ENCODE results near the gene PDE4D.

PDE4D gene

DNA sequence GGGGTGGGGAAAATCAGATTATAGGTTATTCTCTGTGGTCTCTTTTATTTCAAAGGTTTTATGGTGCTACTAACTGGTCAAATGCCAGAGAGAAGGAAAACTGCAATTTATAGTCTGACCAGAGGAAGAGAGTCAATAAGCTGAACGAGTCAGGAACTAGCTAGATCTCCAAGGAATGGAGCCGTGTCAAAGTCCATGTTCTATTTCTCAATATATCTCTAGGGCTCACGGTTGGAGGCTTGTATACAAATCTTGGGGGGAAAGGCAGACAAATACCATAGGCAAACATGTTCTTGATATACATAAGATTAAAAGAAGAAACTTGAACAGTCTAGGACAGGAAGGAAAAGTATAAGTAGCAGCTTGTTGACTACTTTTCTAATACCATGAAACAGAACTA lies 627.1 kb downstream of the PDE4D start:
- H3K9me3 ChIP-seq (ENCODE audit: control insufficient read depth, low read length), result no peaks in the 10 kb centered on the region
- H3K4me3 ChIP-seq (ENCODE audit: low read length), result no peak overlapping the region
- H3K9ac ChIP-seq (ENCODE audit: low read length), result no peak overlapping the region
- H3K36me3 ChIP-seq (ENCODE audit: control insufficient read depth, insufficient read depth, low read length), result no peaks in the 10 kb centered on the region
- no peaks in the 10 kb centered on the region for H3K27me3 ChIP-seq (ENCODE audit: control insufficient read depth, insufficient read depth, low read length)
- peaks cover 13% of the 10 kb centered on the region for H3K4me1 ChIP-seq (ENCODE audit: control insufficient read depth, insufficient read depth, low read length)

DNA sequence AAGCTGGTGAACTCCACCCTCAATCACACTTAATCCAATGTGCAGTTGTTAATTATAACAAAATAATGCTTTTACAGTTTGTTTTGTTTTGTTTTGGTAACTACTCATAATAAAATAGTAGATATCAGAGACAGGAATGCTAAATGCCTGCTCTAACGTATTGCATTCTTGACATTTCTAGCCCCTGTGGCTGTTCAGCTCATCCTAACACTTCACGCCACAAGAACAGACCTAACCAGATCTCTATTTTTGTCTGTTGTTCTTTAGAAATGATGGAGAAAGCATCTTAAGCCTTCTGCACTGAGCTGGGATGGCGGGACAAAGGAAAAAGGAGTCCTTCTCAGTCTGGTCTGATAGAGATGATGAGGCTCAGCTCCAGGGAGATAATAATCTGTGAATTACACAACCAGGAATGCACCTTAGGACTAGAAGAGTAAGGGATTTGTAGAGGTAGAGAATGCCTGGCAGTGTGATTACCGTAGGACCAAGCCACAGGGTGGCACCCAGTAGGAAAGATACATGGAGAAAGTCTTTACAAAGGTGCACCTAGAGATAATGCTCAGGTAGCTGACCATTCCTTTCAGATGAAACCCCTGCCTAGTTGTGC lies 628.8 kb downstream of the PDE4D start:
- Histone ChIP-seq H3K27me3 (ENCODE audit: control insufficient read depth, insufficient read depth, low read length) (no peaks in the 10 kb centered on the region), H3K4me1 (ENCODE audit: control insufficient read depth, insufficient read depth, low read length) (peaks cover 13% of the 10 kb centered on the region), H3K36me3 (ENCODE audit: control insufficient read depth, insufficient read depth, low read length) (no peaks in the 10 kb centered on the region), H3K4me3 (ENCODE audit: low read length) (no peak overlapping the region), H3K9me3 (ENCODE audit: control insufficient read depth, low read length) (no peaks in the 10 kb centered on the region), H3K9ac (ENCODE audit: low read length) (no peak overlapping the region)

DNA sequence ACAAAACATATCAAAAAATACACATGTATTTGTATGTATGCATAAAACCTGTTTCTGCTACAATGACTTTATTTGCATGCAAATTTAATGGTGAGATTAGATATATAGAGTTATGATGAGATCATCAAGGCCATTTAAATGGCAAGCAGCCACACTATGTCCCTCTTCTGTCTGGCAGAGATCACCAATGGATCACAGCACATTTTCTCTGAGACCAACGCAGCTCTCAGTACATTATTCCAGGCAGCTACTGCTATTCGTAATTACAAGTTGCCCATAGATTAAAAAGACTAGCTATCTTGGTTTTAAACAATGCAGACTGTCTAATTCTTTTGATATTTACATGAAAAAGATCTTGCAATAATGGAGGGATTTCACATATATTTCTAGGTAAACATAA lies 629.5 kb downstream of the PDE4D start:
- Histone ChIP-seq H3K9ac (ENCODE audit: low read length) (no peak overlapping the region), H3K4me3 (ENCODE audit: low read length) (no peak overlapping the region), H3K4me1 (ENCODE audit: control insufficient read depth, insufficient read depth, low read length) (peaks cover 13% of the 10 kb centered on the region), H3K36me3 (ENCODE audit: control insufficient read depth, insufficient read depth, low read length) (no peaks in the 10 kb centered on the region), H3K9me3 (ENCODE audit: control insufficient read depth, low read length) (no peaks in the 10 kb centered on the region), H3K27me3 (ENCODE audit: control insufficient read depth, insufficient read depth, low read length) (no peaks in the 10 kb centered on the region)

GRCh38 chr5:59261969-59262368 lies 631.6 kb downstream of the PDE4D start:
- no peaks in the 10 kb centered on the region for H3K36me3 ChIP-seq (ENCODE audit: control insufficient read depth, insufficient read depth, low read length)
- no peak overlapping the region for H3K4me3 ChIP-seq (ENCODE audit: low read length)
- no peaks in the 10 kb centered on the region for H3K27me3 ChIP-seq (ENCODE audit: control insufficient read depth, insufficient read depth, low read length)
- no peaks in the 10 kb centered on the region for H3K9me3 ChIP-seq (ENCODE audit: control insufficient read depth, low read length)
- peaks cover 17% of the 10 kb centered on the region for H3K4me1 ChIP-seq (ENCODE audit: control insufficient read depth, insufficient read depth, low read length)
- no peak overlapping the region for H3K9ac ChIP-seq (ENCODE audit: low read length)

- H3K36me3 ChIP-seq (ENCODE audit: control insufficient read depth, insufficient read depth, low read length), result no peaks in the 10 kb centered on the region
- H3K9ac ChIP-seq (ENCODE audit: low read length), result no peak overlapping the region
- peaks cover 7% of the 10 kb centered on the region for H3K4me1 ChIP-seq (ENCODE audit: control insufficient read depth, insufficient read depth, low read length)
- H3K4me3 ChIP-seq (ENCODE audit: low read length), result no peak overlapping the region
- H3K9me3 ChIP-seq (ENCODE audit: control insufficient read depth, low read length), result no peaks in the 10 kb centered on the region
- no peaks in the 10 kb centered on the region for H3K27me3 ChIP-seq (ENCODE audit: control insufficient read depth, insufficient read depth, low read length)
These were observed 632.6 kb downstream of the PDE4D start for GRCh38 chr5:59260973-59261372.

- H3K36me3 ChIP-seq (ENCODE audit: control insufficient read depth, insufficient read depth, low read length), result no peaks in the 10 kb centered on the region
- no peaks in the 10 kb centered on the region for H3K27me3 ChIP-seq (ENCODE audit: control insufficient read depth, insufficient read depth, low read length)
- no peak overlapping the region for H3K4me3 ChIP-seq (ENCODE audit: low read length)
- peaks cover 5% of the 10 kb centered on the region for H3K4me1 ChIP-seq (ENCODE audit: control insufficient read depth, insufficient read depth, low read length)
- no peak overlapping the region for H3K9ac ChIP-seq (ENCODE audit: low read length)
- H3K9me3 ChIP-seq (ENCODE audit: control insufficient read depth, low read length), result no peaks in the 10 kb centered on the region
These were observed 633.3 kb downstream of the PDE4D start for GRCh38 chr5:59260200-59260599.

- peaks cover 5% of the 10 kb centered on the region for H3K4me1 ChIP-seq (ENCODE audit: control insufficient read depth, insufficient read depth, low read length)
- no peak overlapping the region for H3K4me3 ChIP-seq (ENCODE audit: low read length)
- no peaks in the 10 kb centered on the region for H3K27me3 ChIP-seq (ENCODE audit: control insufficient read depth, insufficient read depth, low read length)
- no peaks in the 10 kb centered on the region for H3K9me3 ChIP-seq (ENCODE audit: control insufficient read depth, low read length)
- H3K9ac ChIP-seq (ENCODE audit: low read length), result no peak overlapping the region
- H3K36me3 ChIP-seq (ENCODE audit: control insufficient read depth, insufficient read depth, low read length), result no peaks in the 10 kb centered on the region
These were observed 634.3 kb downstream of the PDE4D start for GRCh38 chr5:59259237-59259636.

DNA sequence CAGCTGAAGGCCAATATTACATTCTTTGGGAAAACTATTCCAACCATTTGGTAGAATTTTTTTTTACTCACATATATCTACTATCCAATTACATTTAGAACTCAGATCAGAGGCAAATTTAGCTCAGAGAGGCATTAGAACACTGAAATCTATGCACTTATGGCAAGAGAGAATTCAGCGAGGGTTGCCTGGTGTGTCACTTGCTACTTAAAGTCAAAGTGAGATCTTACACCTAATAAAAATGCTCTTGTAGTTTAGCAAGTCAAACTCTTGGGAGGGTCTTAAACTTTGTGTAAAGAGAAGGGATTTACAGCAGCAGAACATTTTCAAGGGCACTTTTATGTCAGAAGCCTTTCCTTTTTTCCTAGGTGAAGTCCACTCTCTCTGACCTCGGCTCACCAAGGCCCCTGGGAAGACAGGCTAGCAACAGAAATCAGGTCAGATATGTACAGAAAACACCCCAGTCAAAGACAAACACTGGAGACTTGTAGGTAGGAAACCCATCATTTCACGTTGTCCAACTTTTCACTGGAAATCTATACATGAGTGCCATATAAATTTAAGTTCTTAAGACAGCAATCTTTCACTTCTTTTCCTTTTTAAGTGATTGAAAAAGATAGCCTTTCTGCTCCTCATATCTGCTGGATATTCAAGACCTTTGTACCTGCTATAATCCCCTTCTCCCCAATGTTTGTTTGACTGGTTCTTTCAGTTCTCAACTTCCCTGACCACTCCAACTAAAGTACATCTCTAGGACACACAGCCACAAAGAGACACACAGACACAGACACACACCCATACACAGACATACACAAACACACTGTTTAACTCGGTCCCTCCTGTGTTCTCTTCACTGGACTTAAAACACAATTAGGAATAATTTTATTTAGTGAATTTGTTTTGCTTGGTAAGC lies 635.8 kb downstream of the PDE4D start:
- H3K9ac ChIP-seq (ENCODE audit: low read length), result no peak overlapping the region
- H3K4me1 ChIP-seq (ENCODE audit: control insufficient read depth, insufficient read depth, low read length), result peaks cover 5% of the 10 kb centered on the region
- H3K9me3 ChIP-seq (ENCODE audit: control insufficient read depth, low read length), result no peaks in the 10 kb centered on the region
- H3K36me3 ChIP-seq (ENCODE audit: control insufficient read depth, insufficient read depth, low read length), result no peaks in the 10 kb centered on the region
- H3K4me3 ChIP-seq (ENCODE audit: low read length), result no peak overlapping the region
- no peaks in the 10 kb centered on the region for H3K27me3 ChIP-seq (ENCODE audit: control insufficient read depth, insufficient read depth, low read length)

- Histone ChIP-seq H3K36me3 (ENCODE audit: control insufficient read depth, insufficient read depth, low read length) (no peaks in the 10 kb centered on the region), H3K4me3 (ENCODE audit: low read length) (no peak overlapping the region)
These were observed 637.2 kb downstream of the PDE4D start for GRCh38 chr5:59256331-59256730.

GRCh38 chr5:59254055-59254687 lies 639.4 kb downstream of the PDE4D start:
- Histone ChIP-seq H3K9me3 (ENCODE audit: control insufficient read depth, low read length) (no peaks in the 10 kb centered on the region), H3K4me1 (ENCODE audit: control insufficient read depth, insufficient read depth, low read length) (peaks cover 5% of the 10 kb centered on the region), H3K36me3 (ENCODE audit: control insufficient read depth, insufficient read depth, low read length) (no peaks in the 10 kb centered on the region), H3K4me3 (ENCODE audit: low read length) (no peak overlapping the region), H3K9ac (ENCODE audit: low read length) (no peak overlapping the region), H3K27me3 (ENCODE audit: control insufficient read depth, insufficient read depth, low read length) (no peaks in the 10 kb centered on the region)

More at GRCh38 chr5:59256331-59256730, 637.2 kb downstream of the PDE4D start:
- Histone ChIP-seq H3K9me3 (ENCODE audit: control insufficient read depth, low read length) (no peaks in the 10 kb centered on the region), H3K27me3 (ENCODE audit: control insufficient read depth, insufficient read depth, low read length) (no peaks in the 10 kb centered on the region), H3K4me1 (ENCODE audit: control insufficient read depth, insufficient read depth, low read length) (peaks cover 5% of the 10 kb centered on the region), H3K9ac (ENCODE audit: low read length) (no peak overlapping the region)

GRCh38 chr5:59253625-59254024 lies 639.9 kb downstream of the PDE4D start:
- Histone ChIP-seq H3K9me3 (ENCODE audit: control insufficient read depth, low read length) (no peaks in the 10 kb centered on the region), H3K36me3 (ENCODE audit: control insufficient read depth, insufficient read depth, low read length) (no peaks in the 10 kb centered on the region), H3K4me3 (ENCODE audit: low read length) (no peak overlapping the region), H3K9ac (ENCODE audit: low read length) (no peak overlapping the region), H3K4me1 (ENCODE audit: control insufficient read depth, insufficient read depth, low read length) (peaks cover 5% of the 10 kb centered on the region), H3K27me3 (ENCODE audit: control insufficient read depth, insufficient read depth, low read length) (no peaks in the 10 kb centered on the region)

GRCh38 chr5:59251627-59252026 lies 641.9 kb downstream of the PDE4D start:
- Histone ChIP-seq H3K9me3 (ENCODE audit: control insufficient read depth, low read length) (no peaks in the 10 kb centered on the region), H3K27me3 (ENCODE audit: control insufficient read depth, insufficient read depth, low read length) (no peaks in the 10 kb centered on the region), H3K4me1 (ENCODE audit: control insufficient read depth, insufficient read depth, low read length) (no peaks in the 10 kb centered on the region), H3K9ac (ENCODE audit: low read length) (no peak overlapping the region), H3K4me3 (ENCODE audit: low read length) (no peak overlapping the region), H3K36me3 (ENCODE audit: control insufficient read depth, insufficient read depth, low read length) (no peaks in the 10 kb centered on the region)

Measured in mucosa of stomach (tissue), 1 donor.